ENCODE results near the gene CACNA1B.
"Not testable (repeated sequence)": the region's sequence is repeated elsewhere in the genome, so short reads cannot be mapped to it uniquely, and the experiment has no call there.

CACNA1B gene

GRCh38 chr9:138123086-138123485 lies 245.5 kb downstream of the CACNA1B start:
- H3K4me3 ChIP-seq (ENCODE audit: low read depth, low read length): no peak overlapping the region
- no peaks in the 10 kb centered on the region for H3K9me3 ChIP-seq (ENCODE audit: severe bottlenecking)

GRCh38 chr9:138126090-138126857 lies 248.7 kb downstream of the CACNA1B start:
- not testable (repeated sequence) for H3K9me3 ChIP-seq (ENCODE audit: severe bottlenecking)

More at GRCh38 chr9:138123086-138123485, 245.5 kb downstream of the CACNA1B start:
- Histone ChIP-seq H3K27me3 (ENCODE audit: insufficient read depth, low read depth, severe bottlenecking) (no peaks in the 10 kb centered on the region), H3K36me3 (no peaks in the 10 kb centered on the region), H3K27ac (no peak overlapping the region)
- TF ChIP-seq CTCF (IDR thresholded peaks at IDR 0.05; ENCODE audit: low read depth, low read length): no peak
- no peak for DNase-seq

DNA sequence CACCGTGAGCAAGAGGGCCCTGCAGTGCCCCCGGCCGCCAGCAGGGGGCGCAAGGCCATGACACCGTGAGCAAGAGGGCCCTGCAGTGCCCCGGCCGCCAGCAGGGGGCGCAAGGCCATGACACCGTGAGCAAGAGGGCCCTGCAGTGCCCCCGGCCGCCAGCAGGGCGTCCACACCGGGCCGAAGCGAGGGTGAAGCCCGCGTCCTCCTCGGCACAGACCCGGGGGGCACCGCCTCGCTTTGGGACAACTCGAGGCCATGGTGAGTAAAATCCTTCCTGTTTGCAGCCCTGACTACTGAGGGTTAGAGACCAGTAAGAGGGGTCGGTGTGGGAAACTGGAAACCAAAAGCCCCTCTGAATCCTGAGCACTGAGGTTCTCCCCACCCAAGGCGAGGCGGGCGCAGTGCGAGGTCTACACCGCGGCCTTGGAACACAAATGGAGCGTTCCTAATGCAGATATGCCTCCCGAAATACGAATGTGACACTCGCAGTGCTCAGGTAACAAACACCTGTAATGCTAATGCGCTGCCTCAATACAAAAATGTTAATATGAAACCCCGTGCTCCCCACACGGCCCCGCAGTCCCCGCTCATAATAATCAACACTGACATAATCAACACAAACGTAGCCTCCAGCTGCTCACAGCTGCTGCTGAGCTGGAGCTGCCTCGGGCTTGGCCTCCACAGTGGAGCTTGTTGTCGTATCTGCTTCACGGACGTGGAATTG lies 249.4 kb downstream of the CACNA1B start:
- not testable (repeated sequence) for H3K27me3 ChIP-seq (ENCODE audit: insufficient read depth, low read depth, severe bottlenecking); DNase-seq; H3K9me3 ChIP-seq (ENCODE audit: severe bottlenecking); H3K4me3 ChIP-seq (ENCODE audit: low read depth, low read length); H3K36me3 ChIP-seq; H3K27ac ChIP-seq

More at GRCh38 chr9:138126090-138126857, 248.7 kb downstream of the CACNA1B start:
- not testable (repeated sequence) for H3K36me3 ChIP-seq; H3K27me3 ChIP-seq (ENCODE audit: insufficient read depth, low read depth, severe bottlenecking); H3K4me3 ChIP-seq (ENCODE audit: low read depth, low read length); H3K27ac ChIP-seq; DNase-seq
- 0 out of 2 replicates have a peak, but pooled peaks have one; percentile 0 for TF ChIP-seq CTCF (IDR thresholded peaks at IDR 0.05; ENCODE audit: low read depth, low read length)

GRCh38 chr9:138128027-138128426 lies 250.4 kb downstream of the CACNA1B start:
- H3K27me3 ChIP-seq (ENCODE audit: insufficient read depth, low read depth, severe bottlenecking); H3K9me3 ChIP-seq (ENCODE audit: severe bottlenecking); H3K27ac ChIP-seq; H3K4me3 ChIP-seq (ENCODE audit: low read depth, low read length); H3K36me3 ChIP-seq; DNase-seq: not testable (repeated sequence)

DNA sequence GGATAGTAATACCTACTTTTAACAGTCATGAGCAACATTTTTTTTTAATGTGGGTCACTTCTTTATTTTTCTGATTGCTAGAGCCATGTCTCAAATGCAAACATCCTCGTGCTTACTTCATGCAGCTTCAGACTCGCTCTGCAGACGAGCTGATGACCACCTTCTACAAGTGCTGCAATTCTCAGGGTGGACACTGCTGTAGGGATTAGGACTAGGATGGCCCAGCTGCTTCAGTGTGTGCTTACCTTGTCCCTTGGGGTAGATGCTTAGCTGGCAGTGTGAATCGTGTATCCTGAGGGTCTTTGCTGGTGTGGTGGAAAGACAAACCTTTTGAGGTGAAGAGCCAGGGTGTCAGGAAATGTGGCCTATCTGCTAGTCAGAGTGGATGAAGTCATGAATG lies 251.7 kb downstream of the CACNA1B start:
- H3K27ac ChIP-seq; H3K27me3 ChIP-seq (ENCODE audit: insufficient read depth, low read depth, severe bottlenecking); H3K4me3 ChIP-seq (ENCODE audit: low read depth, low read length); H3K36me3 ChIP-seq; DNase-seq; H3K9me3 ChIP-seq (ENCODE audit: severe bottlenecking): not testable (repeated sequence)

- not testable (repeated sequence) for H3K27ac ChIP-seq; DNase-seq; H3K9me3 ChIP-seq (ENCODE audit: severe bottlenecking); H3K4me3 ChIP-seq (ENCODE audit: low read depth, low read length); H3K36me3 ChIP-seq; H3K27me3 ChIP-seq (ENCODE audit: insufficient read depth, low read depth, severe bottlenecking)
Observed at GRCh38 chr9:138132946-138133705, 255.5 kb downstream of the CACNA1B start.

GRCh38 chr9:138134581-138134980 lies 257.0 kb downstream of the CACNA1B start:
- H3K9me3 ChIP-seq (ENCODE audit: severe bottlenecking); DNase-seq; H3K27me3 ChIP-seq (ENCODE audit: insufficient read depth, low read depth, severe bottlenecking); H3K4me3 ChIP-seq (ENCODE audit: low read depth, low read length); H3K27ac ChIP-seq; H3K36me3 ChIP-seq: not testable (repeated sequence)

DNA sequence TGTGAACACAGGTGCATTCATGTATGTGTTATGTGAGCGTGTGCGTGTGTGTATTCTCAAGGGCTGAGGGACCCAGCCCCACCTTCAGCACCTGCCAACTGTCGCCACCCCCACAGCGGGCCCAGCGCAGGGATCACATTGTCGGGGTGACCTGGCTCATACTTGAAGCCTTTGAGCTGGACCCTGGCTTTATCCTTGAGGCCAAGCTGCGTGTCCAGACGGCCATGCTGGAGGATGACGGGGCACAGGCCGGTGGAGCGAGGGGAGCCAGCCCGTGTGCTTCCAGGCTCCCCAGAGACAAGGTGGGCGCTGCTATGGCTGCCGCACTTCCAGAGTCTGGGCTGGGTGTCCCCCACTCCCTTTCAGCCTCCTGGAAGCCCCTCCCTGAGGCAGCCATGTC lies 261.5 kb downstream of the CACNA1B start:
- not testable (repeated sequence) for H3K27ac ChIP-seq; H3K36me3 ChIP-seq; DNase-seq; H3K27me3 ChIP-seq (ENCODE audit: insufficient read depth, low read depth, severe bottlenecking); H3K9me3 ChIP-seq (ENCODE audit: severe bottlenecking); H3K4me3 ChIP-seq (ENCODE audit: low read depth, low read length)

GRCh38 chr9:138140980-138141379 lies 263.4 kb downstream of the CACNA1B start:
- H3K4me3 ChIP-seq (ENCODE audit: low read depth, low read length); DNase-seq; H3K27ac ChIP-seq; H3K9me3 ChIP-seq (ENCODE audit: severe bottlenecking); H3K36me3 ChIP-seq; H3K27me3 ChIP-seq (ENCODE audit: insufficient read depth, low read depth, severe bottlenecking): not testable (repeated sequence)

DNA sequence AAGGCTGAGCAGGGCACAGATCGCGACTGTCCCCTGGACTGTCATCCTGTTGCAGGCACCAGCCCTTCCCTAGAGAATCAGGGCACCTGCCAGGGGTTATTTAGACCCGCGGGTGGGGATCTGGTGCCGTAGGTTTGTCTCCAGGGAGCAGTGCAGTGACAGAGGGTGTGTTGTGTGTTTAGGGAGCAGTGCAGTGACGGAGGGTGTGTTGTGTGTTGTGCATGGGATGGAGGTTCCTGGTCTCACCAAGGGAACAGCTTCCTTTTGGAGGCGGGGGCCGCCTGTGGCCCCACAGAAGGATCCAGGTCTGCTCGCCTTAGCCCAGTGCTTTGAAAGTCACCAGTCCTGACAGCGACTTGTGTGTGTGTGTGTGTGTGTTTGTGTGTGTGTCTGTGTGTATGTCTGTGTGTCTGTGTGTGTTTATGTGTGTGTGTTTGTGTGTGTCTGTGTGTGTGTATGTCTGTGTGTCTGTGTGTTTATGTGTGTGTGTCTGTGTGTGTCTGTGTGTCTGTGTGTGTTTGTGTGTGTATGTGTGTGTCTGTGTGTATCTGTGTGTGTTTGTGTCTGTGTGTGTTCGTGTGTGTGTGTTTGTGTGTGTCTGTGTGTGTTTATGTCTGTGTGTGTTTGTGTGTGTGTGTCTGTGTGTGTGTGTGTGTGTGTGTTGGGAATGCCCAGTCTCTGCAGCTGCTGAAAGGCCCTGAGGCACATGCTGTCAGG lies 265.1 kb downstream of the CACNA1B start:
- not testable (repeated sequence) for H3K27me3 ChIP-seq (ENCODE audit: insufficient read depth, low read depth, severe bottlenecking); H3K9me3 ChIP-seq (ENCODE audit: severe bottlenecking); H3K27ac ChIP-seq; DNase-seq; H3K4me3 ChIP-seq (ENCODE audit: low read depth, low read length); H3K36me3 ChIP-seq

DNA sequence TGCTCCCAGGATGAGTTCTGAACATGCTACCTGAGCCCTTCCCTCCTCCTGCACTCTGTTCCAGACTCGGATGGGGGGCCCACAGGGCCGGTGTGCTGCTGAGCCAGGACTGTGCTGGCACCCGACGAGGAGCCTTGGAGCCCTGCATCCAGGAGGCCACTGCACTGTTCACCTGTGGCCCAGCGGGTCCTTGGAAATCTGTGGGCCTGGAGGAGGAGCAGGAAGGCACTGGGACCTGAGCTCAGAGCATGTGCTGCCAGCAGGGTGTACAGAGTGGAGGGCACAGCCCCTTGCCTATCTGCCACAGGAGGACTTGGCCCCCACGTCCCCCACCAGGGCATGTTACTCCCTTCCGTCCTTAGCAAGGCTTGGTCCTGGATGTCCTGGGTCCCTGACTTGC lies 265.9 kb downstream of the CACNA1B start:
- not testable (repeated sequence) for H3K27me3 ChIP-seq (ENCODE audit: insufficient read depth, low read depth, severe bottlenecking); H3K27ac ChIP-seq; DNase-seq; H3K9me3 ChIP-seq (ENCODE audit: severe bottlenecking); H3K4me3 ChIP-seq (ENCODE audit: low read depth, low read length); H3K36me3 ChIP-seq
